Epidermal melanocyte (primary cell): Measurements from ENCODE around the gene PTPRG.

Experiments
- DNase-seq: peaks from one replicate; pipeline ENCODE4 v3.0.0; 2011; ENCODE audit warnings: low spot score; ENCODE audit not compliant: insufficient read length

The PTPRG gene

DNA sequence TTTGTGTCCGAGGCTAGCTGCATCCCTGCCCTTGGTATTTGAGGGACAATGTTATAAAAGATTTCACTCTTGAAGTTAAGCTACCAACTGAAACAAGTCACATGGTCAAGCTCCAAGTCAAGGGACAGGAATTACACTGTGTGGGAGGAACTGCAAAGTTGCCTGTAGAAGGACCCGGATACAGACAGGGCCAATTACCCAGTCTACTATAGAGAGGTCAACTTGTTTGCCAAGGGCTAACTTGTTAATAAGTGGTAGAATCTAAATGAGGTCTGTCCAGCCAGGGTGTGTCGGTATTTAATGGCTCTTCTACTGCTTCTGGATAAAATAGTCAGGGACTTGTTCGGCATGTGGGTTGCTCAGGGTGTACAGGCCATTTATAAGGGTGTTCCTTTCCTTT is 55.7 kb downstream of the PTPRG start:
- DNase-seq: no peak

DNA sequence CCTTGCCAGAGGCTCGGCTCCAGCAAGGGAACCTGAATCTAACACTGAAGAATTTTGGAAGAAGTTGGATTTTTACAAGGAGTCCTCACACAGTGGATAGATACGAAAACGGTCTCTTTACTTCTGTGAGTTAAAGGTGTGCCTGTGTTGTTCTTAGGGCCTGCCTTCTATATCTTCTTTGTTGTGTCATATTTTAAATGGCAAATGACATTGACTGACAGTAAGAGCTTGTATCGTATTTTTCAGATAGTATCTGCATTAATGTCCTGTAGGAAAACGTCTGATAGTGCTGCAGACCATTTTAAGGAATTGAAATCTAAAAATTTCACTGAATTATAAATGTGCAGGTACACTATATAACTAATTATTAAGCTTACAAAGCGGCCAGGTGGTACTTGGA is 56.3 kb downstream of the PTPRG start:
- no peak for DNase-seq

DNA sequence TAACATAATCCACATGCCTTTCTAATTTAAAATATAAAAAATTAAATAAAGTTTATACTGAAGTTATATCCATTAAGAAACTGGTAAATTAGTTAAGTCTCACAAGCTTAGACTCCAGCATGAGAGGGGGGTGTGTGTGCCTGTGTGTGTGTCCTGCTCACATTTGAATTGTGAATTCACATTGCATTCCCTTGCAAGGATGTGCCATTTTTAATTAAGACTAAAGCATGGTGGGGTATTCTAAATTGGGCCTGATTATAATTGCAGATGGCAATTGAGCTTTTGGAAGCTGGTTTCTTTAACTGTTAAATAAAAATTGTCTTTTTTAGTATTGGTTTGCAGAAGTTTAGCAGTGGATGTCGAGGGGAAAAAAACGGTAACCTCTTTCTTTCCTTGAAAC is 56.9 kb downstream of the PTPRG start:
- no peak for DNase-seq

DNA sequence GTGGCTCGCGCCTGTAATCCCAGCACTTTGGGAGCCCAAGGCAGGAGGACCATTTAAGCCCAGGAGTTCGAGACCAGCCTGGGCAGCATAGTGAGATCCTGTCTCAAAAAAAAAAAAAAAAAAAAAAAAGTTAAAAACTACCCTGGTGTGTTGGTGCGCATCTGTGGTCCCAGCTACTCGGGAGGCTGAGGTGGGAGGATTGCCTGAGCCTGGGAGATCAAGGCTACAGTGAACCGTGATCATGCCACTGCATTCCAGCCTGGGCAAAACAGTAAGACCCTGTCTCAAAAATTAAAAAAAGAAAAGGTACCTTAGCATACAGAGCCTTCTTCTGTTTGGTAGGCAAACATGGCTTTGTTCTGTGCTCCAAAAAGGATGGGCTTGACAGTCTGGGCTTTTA is 57.5 kb downstream of the PTPRG start:
- DNase-seq: no peak

DNA sequence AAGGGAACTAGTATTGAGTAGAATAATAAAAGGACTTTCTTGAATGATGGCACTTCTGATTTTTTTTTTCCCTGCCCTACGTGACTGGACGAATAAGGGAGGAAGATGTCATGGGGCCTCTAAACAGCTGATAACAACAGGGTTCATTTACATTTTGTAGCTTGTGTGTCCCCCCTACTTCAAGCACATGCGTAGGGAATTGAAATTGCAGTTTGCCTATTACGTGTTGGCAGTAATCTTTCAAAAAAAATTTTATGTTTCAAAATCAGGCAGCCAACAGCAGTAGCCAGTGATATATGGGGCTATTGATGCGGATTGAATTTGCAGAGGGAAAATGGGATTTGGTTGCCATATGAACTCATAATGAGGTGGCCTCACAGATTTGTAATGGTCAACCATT is 58.7 kb downstream of the PTPRG start:
- DNase-seq: no peak

DNA sequence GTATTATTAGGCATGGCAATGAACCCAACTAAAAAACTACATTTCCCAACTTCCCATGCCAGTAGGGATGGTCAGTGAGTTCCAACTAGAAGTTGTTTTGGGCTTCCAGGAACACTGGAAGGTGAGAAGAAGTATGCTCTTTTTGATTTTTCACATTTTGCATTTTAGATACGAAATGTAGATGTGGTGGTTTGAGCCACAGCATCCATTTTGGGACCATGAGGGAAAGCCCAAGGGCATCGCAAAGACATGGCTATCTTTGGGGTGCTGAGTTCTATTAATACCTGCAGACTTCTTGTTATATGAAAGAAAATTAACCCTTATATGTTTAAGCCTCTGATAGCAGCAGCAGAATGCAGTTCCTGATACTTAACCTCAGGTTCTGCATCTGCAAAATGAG is 62.9 kb downstream of the PTPRG start:
- no peak for DNase-seq

DNA sequence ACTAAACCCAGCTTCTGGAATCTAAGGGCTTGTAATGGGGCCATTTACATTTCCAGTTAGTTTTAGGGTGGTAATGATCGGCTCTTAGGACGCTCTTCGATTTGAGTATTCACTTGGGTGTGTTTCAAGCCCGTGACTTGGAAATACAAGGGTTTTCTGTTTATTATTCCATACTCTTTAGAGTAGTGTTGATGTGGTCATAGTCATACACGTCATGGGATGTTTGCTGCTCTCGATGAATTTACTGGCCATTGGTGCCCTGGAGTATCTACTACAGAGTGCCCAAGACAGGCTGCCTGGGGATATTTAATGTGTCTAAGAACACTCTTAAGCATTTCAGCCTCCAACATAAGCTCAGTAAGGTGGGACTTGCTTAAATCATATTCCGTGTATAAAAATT is 64.1 kb downstream of the PTPRG start:
- DNase-seq: peak; percentile 31

DNA sequence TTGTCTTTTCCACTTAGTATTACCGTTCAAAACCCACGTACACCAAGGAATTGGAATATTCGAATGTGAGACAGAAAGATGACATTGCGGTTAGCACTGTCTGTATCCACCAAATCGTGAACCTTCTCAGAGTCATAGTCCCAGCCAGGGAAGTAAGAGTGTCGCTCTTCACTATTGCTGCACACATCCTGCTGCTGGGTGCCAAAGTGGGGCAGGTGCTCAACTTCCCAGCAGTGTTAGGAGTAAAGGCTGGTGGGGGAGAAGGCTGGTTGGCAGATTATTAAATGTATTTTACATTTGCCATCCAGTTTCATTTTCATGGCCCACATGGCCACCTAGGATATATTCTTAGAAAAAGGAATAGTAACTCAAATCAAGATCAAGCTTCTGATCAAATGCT is 65.1 kb downstream of the PTPRG start:
- no peak for DNase-seq

DNA sequence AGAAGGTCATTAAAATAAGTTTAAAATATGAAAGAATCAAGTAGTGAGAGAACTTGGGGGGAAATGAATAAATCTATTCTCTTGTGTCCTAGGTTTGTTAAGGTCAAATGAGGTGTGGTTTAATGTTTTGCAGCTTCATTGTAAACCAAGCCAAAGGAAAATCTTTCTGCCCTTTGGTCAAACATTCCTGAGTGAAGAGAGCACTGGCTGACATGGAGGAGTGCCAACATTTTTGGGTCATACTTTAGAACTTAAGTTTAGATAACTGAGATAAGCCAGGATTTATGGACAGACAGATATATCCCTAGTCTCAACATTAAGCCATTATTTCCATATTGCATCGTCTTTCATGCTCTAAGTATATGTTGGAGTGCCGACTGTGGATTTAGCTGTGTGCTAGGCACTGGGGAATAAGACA is 66.4 kb downstream of the PTPRG start:
- DNase-seq: peak; percentile 62

DNA sequence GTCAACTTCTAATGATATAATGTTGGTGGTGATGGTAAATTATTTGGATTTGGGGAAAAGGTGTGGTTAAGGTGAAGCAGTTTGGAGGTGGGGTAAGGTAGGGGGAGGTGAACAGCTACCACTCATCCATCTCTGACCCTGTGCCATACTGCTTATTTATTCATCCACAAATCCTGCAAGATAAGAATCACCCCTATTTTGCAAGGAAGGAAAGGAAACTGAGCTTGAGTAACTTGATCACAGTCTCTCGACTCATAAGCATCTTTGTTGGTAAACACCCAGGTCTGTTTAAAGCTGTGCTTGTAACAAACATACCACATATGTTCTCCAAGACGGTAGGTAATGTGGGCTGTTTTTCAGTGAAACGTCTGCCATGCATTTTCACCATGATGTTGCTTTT is 67.3 kb downstream of the PTPRG start:
- no peak for DNase-seq

DNA sequence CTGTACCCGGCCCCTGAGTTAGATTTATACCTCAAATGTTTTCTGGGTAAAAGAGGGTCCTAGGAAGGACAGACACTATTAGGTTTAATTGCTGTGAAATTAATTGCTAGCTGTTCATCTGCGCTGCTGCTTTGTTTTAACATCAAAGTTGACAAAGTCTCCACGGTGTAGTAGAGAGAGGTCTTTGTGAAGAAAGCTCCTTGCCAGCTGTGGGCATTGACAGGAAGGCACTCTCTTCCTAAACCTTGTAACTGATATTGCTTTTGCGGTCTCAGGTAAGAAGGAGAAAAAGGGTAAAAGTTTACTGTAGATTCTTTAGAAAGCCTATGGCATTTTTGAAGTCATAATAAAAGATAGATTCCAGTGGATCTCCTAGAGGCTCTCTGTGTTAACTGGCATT is 68.1 kb downstream of the PTPRG start:
- DNase-seq: no peak

DNA sequence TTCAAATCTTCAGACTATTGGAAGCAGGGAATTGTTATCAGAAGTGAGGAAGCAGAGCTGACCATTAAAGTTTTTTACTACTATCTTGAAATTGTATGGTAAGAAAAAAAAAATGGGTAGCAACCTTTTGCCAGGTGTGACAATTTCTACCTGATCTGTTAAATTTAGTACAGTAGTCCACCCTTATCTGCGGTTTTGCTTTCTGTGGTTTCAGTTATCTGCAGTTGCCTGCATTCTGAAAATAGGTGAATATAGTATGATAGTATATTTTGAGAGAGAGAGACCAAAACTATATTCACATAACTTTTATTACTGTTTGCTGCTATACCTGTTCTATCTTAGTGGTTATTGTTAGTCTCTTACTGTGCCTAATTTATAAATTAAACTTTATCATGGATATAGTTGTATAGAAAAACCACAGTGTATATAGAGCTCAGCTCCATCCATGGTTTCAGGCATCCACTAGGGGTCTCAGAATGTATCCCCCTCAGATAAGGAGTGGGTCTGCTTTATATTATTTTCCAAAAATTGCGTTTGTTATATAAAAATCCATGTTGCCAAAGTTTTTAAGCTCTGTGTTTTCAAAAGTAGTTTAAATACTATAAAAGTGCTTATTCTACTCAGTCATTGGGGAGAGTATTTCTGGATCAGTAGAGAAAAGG is 69.9 kb downstream of the PTPRG start:
- no peak for DNase-seq

DNA sequence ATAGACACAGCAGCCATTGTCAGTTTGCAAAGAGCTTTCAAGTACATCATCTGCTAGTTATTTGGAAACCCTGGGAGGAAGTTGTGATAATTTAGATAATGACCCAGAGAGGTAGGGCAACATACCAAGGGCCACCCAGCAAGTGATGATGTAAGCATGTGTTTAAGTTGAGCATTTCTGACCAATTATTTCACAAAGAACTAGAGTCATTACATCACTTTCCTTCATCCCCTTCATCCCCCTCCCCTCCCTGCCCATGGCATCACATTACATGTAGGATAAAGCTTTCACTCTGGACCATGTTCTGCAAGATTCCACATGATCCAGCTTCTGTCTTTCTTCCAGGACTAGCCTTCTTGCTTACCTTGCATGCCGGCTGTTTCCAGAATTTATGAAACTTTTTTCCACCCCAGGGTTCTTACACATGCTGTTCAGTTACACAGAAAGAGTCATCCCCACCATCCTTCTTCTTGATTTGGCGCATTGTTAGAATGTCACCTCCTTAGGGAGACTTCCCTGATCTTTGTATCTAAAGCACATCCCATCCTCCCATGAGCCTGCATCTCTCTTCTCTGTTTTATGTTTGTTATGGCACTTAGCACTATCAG is 71.3 kb downstream of the PTPRG start:
- no peak for DNase-seq

DNA sequence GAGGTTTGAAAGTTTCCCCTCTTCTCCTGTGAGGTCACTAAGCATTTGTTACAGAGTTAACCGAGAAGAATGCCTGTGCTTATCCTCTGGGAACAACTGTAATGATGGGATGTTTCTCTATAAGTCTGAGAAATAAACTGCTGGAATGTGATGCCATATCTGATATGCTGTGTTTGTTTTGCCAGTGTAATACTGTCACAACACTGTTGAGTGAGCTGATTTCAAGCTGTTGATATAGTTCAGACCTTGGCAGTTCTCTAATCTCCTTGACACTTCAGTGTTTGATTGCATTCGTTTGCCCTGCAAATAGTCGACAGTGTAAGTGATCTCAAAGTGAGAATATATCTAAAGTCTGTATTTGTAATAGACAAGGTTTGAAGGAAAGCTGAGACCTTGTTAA is 73.3 kb downstream of the PTPRG start:
- no peak for DNase-seq

DNA sequence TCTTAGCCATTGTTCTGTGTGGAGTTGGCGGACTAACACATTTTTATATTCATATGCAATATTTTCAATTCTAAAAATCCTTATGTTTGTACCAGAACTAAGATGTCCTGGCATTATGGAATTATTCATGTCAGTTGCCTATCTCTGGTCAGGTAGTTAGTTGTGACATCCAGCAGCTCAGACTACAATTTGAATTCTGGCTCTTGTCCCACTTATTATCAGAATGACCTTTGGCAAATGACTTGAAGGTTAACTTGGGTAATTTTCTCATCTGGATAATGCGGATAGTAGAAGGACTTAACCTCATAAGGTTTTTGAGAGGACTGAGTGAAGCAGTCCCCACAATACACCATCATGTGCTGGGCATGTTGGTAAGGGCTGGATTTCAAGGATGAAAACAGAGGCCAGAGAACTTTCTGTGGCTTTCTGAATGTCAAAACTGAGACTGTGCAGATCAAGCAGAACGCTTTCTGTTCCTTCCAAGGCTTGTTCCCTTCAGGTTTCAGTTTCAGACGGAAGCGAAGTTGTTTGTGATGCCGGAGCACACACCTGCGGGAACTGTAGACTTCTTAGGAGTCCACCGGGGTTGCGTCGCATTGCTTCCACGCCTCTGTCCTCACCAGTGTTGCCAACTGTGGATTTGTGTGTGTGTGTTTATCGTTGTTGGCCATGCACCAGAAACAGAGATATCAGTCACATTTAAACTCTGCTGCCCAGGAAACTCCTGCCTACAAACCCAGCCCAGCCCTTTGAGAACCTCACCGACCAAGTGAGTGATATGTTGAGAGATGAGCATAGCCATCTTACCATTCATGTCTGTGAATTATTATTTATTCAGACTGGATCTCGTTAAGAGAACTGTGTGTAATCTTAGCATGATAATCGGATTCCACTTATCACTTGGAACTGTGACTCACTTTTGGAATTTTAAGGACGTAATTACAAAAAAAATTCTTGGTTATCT is 76.0 kb downstream of the PTPRG start:
- no peak for DNase-seq

DNA sequence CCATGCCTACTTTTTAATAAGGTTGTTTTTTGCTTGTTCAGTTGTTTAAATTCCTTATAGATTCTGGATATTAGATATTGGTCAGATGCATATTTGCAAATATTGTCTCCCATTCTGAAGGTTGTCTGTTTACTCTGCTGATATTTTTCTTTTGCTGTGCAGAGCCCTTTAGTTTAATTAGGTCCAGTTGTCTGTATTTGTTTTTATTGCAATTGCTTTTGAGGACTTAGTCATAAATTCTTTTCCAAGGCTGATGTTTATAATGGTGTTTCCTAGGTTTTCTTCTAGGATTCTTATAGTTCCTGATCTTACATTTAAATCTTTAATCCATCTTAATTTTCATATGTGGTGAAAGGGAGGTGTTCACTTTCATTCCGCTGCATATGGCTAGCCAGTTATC is 77.4 kb downstream of the PTPRG start:
- no peak for DNase-seq

DNA sequence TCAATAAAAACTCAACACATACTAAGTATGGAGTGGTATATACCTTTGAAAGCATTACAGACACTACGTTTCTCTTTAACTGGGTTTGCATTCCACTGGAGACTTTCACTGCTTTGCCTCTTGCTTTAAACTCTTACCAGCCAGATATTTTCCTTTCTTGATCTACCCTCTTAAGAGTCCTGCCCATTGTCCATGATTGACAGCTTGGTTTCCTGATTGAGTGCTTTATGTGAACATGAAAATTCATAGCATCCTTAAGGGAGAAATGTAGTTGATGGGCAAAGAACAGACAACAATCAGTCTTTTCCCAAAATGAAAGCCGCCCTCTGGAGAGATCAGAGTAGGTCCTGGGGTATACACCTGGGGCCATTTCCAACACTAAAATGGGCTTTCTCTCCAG is 78.6 kb downstream of the PTPRG start:
- DNase-seq: no peak

DNA sequence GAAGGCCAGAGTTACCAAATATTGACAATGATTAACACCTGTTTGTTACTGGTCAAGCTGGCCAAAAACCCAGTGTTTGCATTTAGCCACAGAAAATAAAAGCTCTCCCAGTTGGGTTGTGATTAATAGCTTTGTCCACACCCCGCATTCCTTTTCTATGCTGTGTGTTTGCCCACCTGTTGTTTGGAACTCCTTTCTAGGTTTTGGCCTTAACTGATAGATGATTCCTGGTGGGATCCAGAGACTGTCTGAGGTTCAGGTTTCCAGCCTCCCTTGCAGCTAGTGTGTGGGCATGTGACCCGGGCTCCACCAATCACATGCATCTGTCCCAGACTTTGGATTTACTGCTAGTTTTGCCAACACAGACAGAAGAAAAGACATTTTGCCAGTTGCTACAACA is 83.8 kb downstream of the PTPRG start:
- no peak for DNase-seq

DNA sequence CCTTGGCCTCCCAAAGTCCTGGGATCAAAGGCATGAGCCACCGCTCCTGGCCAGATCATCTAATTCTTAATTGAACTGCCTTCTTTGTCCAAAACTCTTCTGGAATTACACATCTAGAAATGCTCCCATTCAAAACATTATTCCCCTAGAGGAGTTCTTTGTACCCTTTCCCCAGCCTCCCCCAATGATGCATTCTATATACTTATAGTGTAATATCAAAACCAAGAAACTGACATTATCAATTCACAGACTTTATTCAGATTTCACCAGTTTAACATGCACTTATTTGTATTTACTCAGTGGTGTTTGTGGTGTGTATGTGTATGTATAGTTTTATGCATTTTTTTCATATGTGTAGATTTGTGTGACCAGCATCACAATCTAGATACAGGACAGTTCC is 85.0 kb downstream of the PTPRG start:
- no peak for DNase-seq

DNA sequence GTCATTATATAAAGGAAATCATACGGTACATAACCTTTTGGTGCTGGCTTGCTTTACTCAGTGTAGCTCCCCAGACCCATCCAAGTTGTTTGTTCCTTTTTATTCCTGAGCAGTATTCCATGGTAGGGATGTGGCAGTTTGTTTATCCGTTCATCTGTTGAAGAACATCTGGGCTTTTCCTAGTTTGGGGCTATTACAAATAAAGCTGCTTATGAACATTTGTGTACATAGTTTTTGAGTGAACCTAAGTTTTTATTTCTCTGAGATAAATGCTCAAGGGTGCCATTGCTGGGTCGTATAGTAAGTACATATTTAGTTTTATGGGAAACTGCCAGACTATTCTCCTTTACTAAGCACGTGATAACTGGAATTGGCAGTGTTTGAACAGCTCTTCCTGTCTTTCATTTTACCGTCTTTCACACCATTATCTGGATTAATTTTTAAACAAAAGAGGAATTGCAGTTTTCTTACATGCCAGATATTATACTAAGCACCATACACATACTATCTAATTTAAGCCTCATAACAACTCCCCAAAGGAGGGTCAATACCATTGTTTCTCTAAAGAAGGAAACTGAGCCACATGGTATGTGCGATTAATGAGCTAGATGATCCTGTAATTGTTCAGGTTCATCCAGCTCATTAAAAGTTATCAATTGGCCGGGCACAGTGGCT is 85.6 kb downstream of the PTPRG start:
- DNase-seq: no peak

DNA sequence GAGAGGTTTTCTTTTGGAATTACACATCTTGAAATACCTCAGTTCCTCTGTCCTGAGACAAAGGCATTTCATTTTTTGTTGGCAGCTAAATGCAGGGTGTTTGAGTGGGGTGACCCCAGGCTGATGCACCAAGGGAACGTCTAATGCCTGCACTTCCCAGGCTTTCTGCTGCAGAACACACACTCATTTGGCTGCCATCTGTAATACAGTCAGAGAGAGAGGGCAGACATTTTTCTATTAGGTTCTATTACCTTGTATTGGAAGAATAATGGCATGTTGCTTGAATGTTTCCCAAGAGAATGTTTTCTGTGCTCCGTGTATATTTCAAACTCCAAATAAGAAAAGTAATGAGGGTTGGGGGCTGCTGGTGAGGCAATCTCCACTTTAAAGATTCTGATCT is 87.1 kb downstream of the PTPRG start:
- no peak for DNase-seq
